Suprapubic skin (tissue), 4 donors: ENCODE results near the gene PDE1C. TPM values are rescaled to one million over a fixed set of nuclear protein-coding genes. Genes with fewer than 3 reads are reported as not detected.

Experiments
- DNase-seq, 2 donors: peaks; one replicate each; pipeline ENCODE4 v3.0.0-alpha.2; 2019; ENCODE audit warnings: low spot score in 2 of 2
- H3K27ac ChIP-seq: fragments of 200-600 bp; sonication (generic); one replicate; pipeline ENCODE4 v1.5.1; 2019
- H3K27me3 ChIP-seq: fragments of 200-600 bp; sonication (generic); one replicate; pipeline ENCODE4 v1.5.1; 2019
- H3K36me3 ChIP-seq: fragments of 200-600 bp; sonication (generic); one replicate; pipeline ENCODE4 v1.5.1; 2019
- H3K4me1 ChIP-seq: fragments of 200-600 bp; sonication (generic); one replicate; pipeline ENCODE4 v1.5.1; 2019
- H3K4me3 ChIP-seq: fragments of 200-600 bp; sonication (generic); one replicate; pipeline ENCODE4 v1.5.1; 2019; ENCODE audit warnings: mild to moderate bottlenecking
- H3K9me3 ChIP-seq: fragments of 200-600 bp; sonication (generic); one replicate; pipeline ENCODE4 v1.5.1; 2019
- CTCF ChIP-seq, 2 donors: fragments of 200-600 bp in 1 of 2; fragments of 450-650 bp in 1 of 2; sonication (generic) in 1 of 2; IDR thresholded peaks; one replicate each; pipeline ENCODE4 v1.5.1; 2016 to 2019; ENCODE audit warnings: antibody characterized with exemption in 2 of 2, mild to moderate bottlenecking in 1 of 2, moderate library complexity in 1 of 2
- EP300 ChIP-seq: sonication (generic); formaldehyde crosslinking; IDR thresholded peaks from one replicate; pipeline ENCODE4 v1.6.1; 2017; ENCODE audit warnings: antibody characterized with exemption
- POLR2A ChIP-seq, 2 donors: fragments of 450-650 bp; IDR thresholded peaks; one replicate each; pipeline ENCODE4 v1.6.1; 2017; ENCODE audit warnings: antibody characterized with exemption in 2 of 2, mild to moderate bottlenecking in 2 of 2, moderate library complexity in 2 of 2
- POLR2AphosphoS5 ChIP-seq, 3 donors: sonication (generic); formaldehyde crosslinking; IDR thresholded peaks; one replicate each; pipeline ENCODE4 v1.6.1; 2017; ENCODE audit warnings: antibody characterized with exemption in 3 of 3
- WGBS: methylation state at CpG from one replicate; pipeline ENCODE4 v1.1.5; 2018; 5-methylcytosine and 5-hydroxymethylcytosine counted together
- total RNA-seq, 4 donors: library from RNA; depleted of rRNA; stranded (reverse); fragments of >200 nt; gene quantifications; one replicate each; pipeline ENCODE4 v1.1.0, GENCODE V29; 2016

PDE1C gene
- total RNA-seq, 4 donors from 2014 or later, result 0.64 to 1.8 (median 0.83) TPM

GRCh38 chr7:32075612-32076011, 5.4 kb upstream of the PDE1C start:
- no peak overlapping the region for H3K27ac ChIP-seq
- no peak for TF ChIP-seq CTCF (IDR thresholded peaks at IDR 0.05)
- TF ChIP-seq POLR2A (IDR thresholded peaks at IDR 0.05), result no peak
- TF ChIP-seq POLR2AphosphoS5 (IDR thresholded peaks at IDR 0.05), result no peak
- TF ChIP-seq EP300, result no peak
- peaks cover 37% of the 10 kb centered on the region for H3K27me3 ChIP-seq
- no peaks in the 10 kb centered on the region for H3K36me3 ChIP-seq
- H3K4me3 ChIP-seq, result no peak overlapping the region
- no peaks in the 10 kb centered on the region for H3K9me3 ChIP-seq
- WGBS, result 91% methylated on average over 4 of the region's 4 CpGs
- no peak for DNase-seq
- H3K4me1 ChIP-seq, result peaks cover 7% of the 10 kb centered on the region

GRCh38 chr7:32074787-32075585, 4.8 kb upstream of the PDE1C start:
- H3K27me3 ChIP-seq, result peaks cover 43% of the 10 kb centered on the region
- no peaks in the 10 kb centered on the region for H3K36me3 ChIP-seq
- H3K4me3 ChIP-seq, result no peak overlapping the region
- H3K9me3 ChIP-seq, result no peaks in the 10 kb centered on the region
- no peak for DNase-seq
- H3K27ac ChIP-seq, result no peak overlapping the region
- peaks cover 12% of the 10 kb centered on the region for H3K4me1 ChIP-seq
- 51% methylated on average over 9 of the region's 9 CpGs for WGBS
- TF ChIP-seq POLR2A (IDR thresholded peaks at IDR 0.05), result no peak
- TF ChIP-seq CTCF (IDR thresholded peaks at IDR 0.05), result no peak
- TF ChIP-seq EP300, result no peak
- TF ChIP-seq POLR2AphosphoS5 (IDR thresholded peaks at IDR 0.05), result no peak

- TF ChIP-seq EP300 (no peak), CTCF (IDR thresholded peaks at IDR 0.05) (no peak)
- Histone ChIP-seq H3K27ac (no peak overlapping the region), H3K36me3 (no peaks in the 10 kb centered on the region), H3K9me3 (no peaks in the 10 kb centered on the region), H3K4me3 (no peak overlapping the region), H3K27me3 (peaks cover 53% of the 10 kb centered on the region), H3K4me1 (peaks cover 12% of the 10 kb centered on the region)
- 55% methylated on average over 1 of the region's 1 CpG for WGBS
- DNase-seq, result no peak
Measured at GRCh38 chr7:32073533-32073932, 3.3 kb upstream of the PDE1C start.

GRCh38 chr7:32072397-32072796, 2.2 kb upstream of the PDE1C start:
- 71% methylated on average over 2 of the region's 2 CpGs for WGBS
- Histone ChIP-seq H3K4me1 (peaks cover 12% of the 10 kb centered on the region), H3K36me3 (no peaks in the 10 kb centered on the region), H3K4me3 (no peak overlapping the region), H3K9me3 (no peaks in the 10 kb centered on the region), H3K27me3 (peaks cover 63% of the 10 kb centered on the region), H3K27ac (no peak overlapping the region)
- no peak for DNase-seq
- no peak for TF ChIP-seq POLR2A (IDR thresholded peaks at IDR 0.05)
- no peak for TF ChIP-seq EP300
- TF ChIP-seq POLR2AphosphoS5 (IDR thresholded peaks at IDR 0.05), result no peak
- TF ChIP-seq CTCF (IDR thresholded peaks at IDR 0.05), result no peak

GRCh38 chr7:32071466-32072091, 1.4 kb upstream of the PDE1C start:
- no peaks in the 10 kb centered on the region for H3K36me3 ChIP-seq
- H3K27ac ChIP-seq, result no peak overlapping the region
- peaks cover 12% of the 10 kb centered on the region for H3K4me1 ChIP-seq
- 25% methylated on average over 6 of the region's 6 CpGs for WGBS
- H3K4me3 ChIP-seq, result peak overlapping the region; percentile 52
- no peak for DNase-seq
- TF ChIP-seq POLR2A (IDR thresholded peaks at IDR 0.05) (no peak), POLR2AphosphoS5 (IDR thresholded peaks at IDR 0.05) (no peak), CTCF (IDR thresholded peaks at IDR 0.05) (no peak), EP300 (no peak)
- H3K9me3 ChIP-seq, result no peaks in the 10 kb centered on the region
- peaks cover 65% of the 10 kb centered on the region for H3K27me3 ChIP-seq
